Common myeloid progenitor, CD34-positive (primary cell): ENCODE data around the gene MSH3.
A peak's percentile ranks its signal among the peaks of the same experiment; 100 is the strongest.

Source experiments
- CTCF ChIA-PET: fragments of 350-600 bp; sonication (Branson Sonifier 250); formaldehyde crosslinking; loops from one replicate; lab custom pipeline; 2021; ENCODE audit warnings: antibody characterized with exemption; lab: Charles Lee
- POLR2A ChIA-PET: fragments of 350-600 bp; sonication (Branson Sonifier 250); formaldehyde crosslinking; loops from one replicate; lab custom pipeline; 2021; ENCODE audit warnings: antibody characterized with exemption; lab: Charles Lee
- DNase-seq, 3 donors: peaks; one replicate each; pipeline versions ENCODE4 v3.0.0 to v3.0.0-alpha.2; 2013
- H3K27ac ChIP-seq, 2 experiments: 1 replicate in 1 of 2; 2 replicates in 1 of 2; pipeline ENCODE4 v1.7.0; 2013; ENCODE audit warnings: inconsistent platforms in 2 of 2, low read length in 2 of 2, mild to moderate bottlenecking in 2 of 2, low read depth in 1 of 2, moderate library complexity in 1 of 2; ENCODE audit not compliant: severe bottlenecking in 2 of 2, insufficient read depth in 1 of 2, poor library complexity in 1 of 2
- H3K27me3 ChIP-seq, 5 experiments: replicated peaks in 2 of 5; 1 replicate in 3 of 5; 2 replicates in 2 of 5; pipeline versions ENCODE4 v1.6.1 to v1.7.0; 2013; ENCODE audit warnings: low read length in 4 of 5, mild to moderate bottlenecking in 2 of 5, moderate library complexity in 2 of 5, inconsistent platforms in 1 of 5; ENCODE audit not compliant: insufficient read depth in 5 of 5, control insufficient read depth in 4 of 5
- H3K36me3 ChIP-seq, 4 experiments: 1 replicate in 2 of 4; 2 replicates in 2 of 4; pipeline versions ENCODE4 v1.6.1 to v1.7.0; 2013; ENCODE audit warnings: low read length in 3 of 4, control low read depth in 1 of 4, mild to moderate bottlenecking in 1 of 4; ENCODE audit not compliant: control insufficient read depth in 4 of 4, insufficient read depth in 4 of 4
- H3K4me1 ChIP-seq, 4 experiments: 1 replicate in 3 of 4; 2 replicates in 1 of 4; pipeline versions ENCODE4 v1.6.1 to v1.7.1; 2013; ENCODE audit warnings: low read length in 3 of 4, mild to moderate bottlenecking in 3 of 4, control low read depth in 1 of 4, inconsistent platforms in 1 of 4, moderate library complexity in 1 of 4; ENCODE audit not compliant: control insufficient read depth in 4 of 4, insufficient read depth in 4 of 4; ENCODE audit errors: control extremely low read depth in 1 of 4
- H3K4me3 ChIP-seq, 7 experiments: 1 replicate in 4 of 7; 2 replicates in 3 of 7; pipeline versions ENCODE4 v1.5.1 to v1.7.0; 2013; ENCODE audit warnings: mild to moderate bottlenecking in 7 of 7, low read length in 6 of 7, moderate library complexity in 6 of 7, inconsistent platforms in 2 of 7, low read depth in 2 of 7, control low read depth in 1 of 7; ENCODE audit not compliant: insufficient read depth in 4 of 7, control insufficient read depth in 1 of 7; ENCODE audit errors: extremely low read depth in 1 of 7
- H3K9me3 ChIP-seq, 5 experiments: 1 replicate in 4 of 5; 2 replicates in 1 of 5; pipeline versions ENCODE4 v1.6.1 to v1.7.1; 2013; ENCODE audit warnings: low read length in 4 of 5, mild to moderate bottlenecking in 2 of 5, inconsistent platforms in 1 of 5, low read depth in 1 of 5, moderate library complexity in 1 of 5; ENCODE audit not compliant: control insufficient read depth in 4 of 5, insufficient read depth in 2 of 5; ENCODE audit errors: control extremely low read depth in 1 of 5
- WGBS: methylation state at CpG from one replicate; pipeline ENCODE4 v1.1.5; 2013; ENCODE audit not compliant: insufficient coverage; 5-methylcytosine and 5-hydroxymethylcytosine counted together

The MSH3 gene

DNA sequence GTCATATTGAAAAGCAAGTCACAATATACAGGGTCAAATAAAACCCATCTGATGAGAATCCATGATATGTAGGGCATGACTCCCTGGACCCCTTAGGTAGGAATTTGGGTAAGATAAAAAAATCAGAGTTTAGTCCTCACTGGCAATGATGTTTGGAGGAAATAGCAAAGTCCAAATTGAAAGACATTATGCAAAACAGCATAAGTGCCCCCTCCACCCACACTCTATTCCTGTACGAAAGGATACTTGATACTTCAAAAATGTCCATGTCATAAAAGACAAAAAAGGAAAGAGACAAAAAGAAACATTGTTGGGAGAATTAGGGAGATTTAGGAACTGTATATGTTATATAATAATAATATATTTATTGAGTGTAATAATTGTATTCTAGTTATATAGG is 209.7 kb downstream of the MSH3 start:
- ChIA-PET POLR2A (no interaction called here), CTCF (no interaction called here)
- WGBS: no CpG with 5 or more reads among the region's 1 CpG
- Histone ChIP-seq H3K9me3 (peaks cover 0 to 1% (median 0%) of the 10 kb centered on the region in 5 experiments), H3K4me3 (no peak overlapping the region), H3K27ac (no peak overlapping the region), H3K36me3 (peaks cover 2 to 15% (median 8%) of the 10 kb centered on the region in 4 experiments), H3K27me3 (no peaks in the 10 kb centered on the region), H3K4me1 (no peaks in the 10 kb centered on the region)
- DNase-seq: no peak

GRCh38 chr5:80864706-80865435 is 210.4 kb downstream of the MSH3 start:
- ChIA-PET CTCF (no interaction called here), POLR2A (no interaction called here)
- Histone ChIP-seq H3K36me3 (peaks cover 0 to 15% (median 8%) of the 10 kb centered on the region in 4 experiments), H3K9me3 (peaks cover 0 to 1% (median 0%) of the 10 kb centered on the region in 5 experiments), H3K4me1 (no peaks in the 10 kb centered on the region), H3K27ac (no peak overlapping the region), H3K27me3 (no peaks in the 10 kb centered on the region), H3K4me3 (no peak overlapping the region)
- WGBS: 80% methylated on average over 1 of the region's 3 CpGs
- DNase-seq: no peak

DNA sequence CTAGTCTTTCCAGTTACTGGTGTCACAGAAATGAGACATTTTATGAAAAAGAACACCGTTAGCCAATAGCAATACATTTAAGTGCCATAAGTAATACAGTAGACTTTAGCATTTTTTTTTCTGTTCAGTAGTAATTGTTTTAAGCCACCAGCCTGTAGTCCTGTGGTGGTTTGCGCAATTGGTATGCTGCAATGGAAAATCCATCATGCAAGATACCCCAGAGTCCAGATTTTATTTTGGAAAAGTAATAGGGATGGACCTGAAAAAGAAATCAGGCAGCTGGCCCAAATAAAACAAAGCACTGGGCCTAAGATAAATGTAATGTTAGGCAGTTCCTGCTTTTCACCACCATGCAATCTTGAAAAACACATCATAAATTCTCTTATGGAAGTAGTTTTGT is 211.1 kb downstream of the MSH3 start:
- peaks cover 0 to 15% (median 8%) of the 10 kb centered on the region in 4 experiments for H3K36me3 ChIP-seq
- no peak for DNase-seq
- WGBS: no CpG with 5 or more reads among the region's 2 CpGs
- no peaks in the 10 kb centered on the region for H3K9me3 ChIP-seq
- no peaks in the 10 kb centered on the region for H3K27me3 ChIP-seq
- H3K27ac ChIP-seq: no peak overlapping the region
- CTCF ChIA-PET: no interaction called here
- H3K4me1 ChIP-seq: no peaks in the 10 kb centered on the region
- POLR2A ChIA-PET: no interaction called here
- H3K4me3 ChIP-seq: no peak overlapping the region

DNA sequence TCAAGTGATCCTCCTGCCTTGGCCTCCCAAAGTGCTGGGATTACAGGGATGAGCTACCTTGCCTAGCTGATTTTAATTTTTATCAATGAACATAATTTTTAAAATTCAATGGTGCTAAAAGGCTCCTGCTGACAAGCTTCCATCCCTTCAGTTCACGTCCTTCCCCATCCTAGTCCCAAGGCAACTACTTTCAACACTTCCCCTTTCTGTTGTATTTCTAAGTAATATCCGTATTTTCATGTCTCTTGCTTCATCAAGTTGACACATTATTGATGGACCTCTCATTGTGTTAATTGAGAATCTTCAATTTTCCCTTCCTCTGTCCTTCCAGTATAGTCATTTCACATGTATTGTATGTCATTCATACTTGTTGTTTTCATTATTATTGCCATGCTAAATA is 211.9 kb downstream of the MSH3 start:
- H3K27me3 ChIP-seq: no peaks in the 10 kb centered on the region
- 100% methylated on average over 1 of the region's 2 CpGs for WGBS
- no peaks in the 10 kb centered on the region for H3K9me3 ChIP-seq
- no peak overlapping the region for H3K27ac ChIP-seq
- peaks cover 0 to 15% (median 8%) of the 10 kb centered on the region in 4 experiments for H3K36me3 ChIP-seq
- ChIA-PET POLR2A (no interaction called here), CTCF (no interaction called here)
- no peaks in the 10 kb centered on the region for H3K4me1 ChIP-seq
- DNase-seq: peak in 1 of 3 donors; percentile 1
- H3K4me3 ChIP-seq: no peak overlapping the region

- no peak overlapping the region for H3K4me3 ChIP-seq
- no peaks in the 10 kb centered on the region for H3K9me3 ChIP-seq
- ChIA-PET POLR2A (no interaction called here), CTCF (no interaction called here)
- H3K4me1 ChIP-seq: no peaks in the 10 kb centered on the region
- H3K27me3 ChIP-seq: no peaks in the 10 kb centered on the region
- DNase-seq: no peak
- H3K27ac ChIP-seq: no peak overlapping the region
- H3K36me3 ChIP-seq: peaks cover 0 to 18% (median 7%) of the 10 kb centered on the region in 4 experiments
Measured at GRCh38 chr5:80867233-80867632, 212.8 kb downstream of the MSH3 start.

DNA sequence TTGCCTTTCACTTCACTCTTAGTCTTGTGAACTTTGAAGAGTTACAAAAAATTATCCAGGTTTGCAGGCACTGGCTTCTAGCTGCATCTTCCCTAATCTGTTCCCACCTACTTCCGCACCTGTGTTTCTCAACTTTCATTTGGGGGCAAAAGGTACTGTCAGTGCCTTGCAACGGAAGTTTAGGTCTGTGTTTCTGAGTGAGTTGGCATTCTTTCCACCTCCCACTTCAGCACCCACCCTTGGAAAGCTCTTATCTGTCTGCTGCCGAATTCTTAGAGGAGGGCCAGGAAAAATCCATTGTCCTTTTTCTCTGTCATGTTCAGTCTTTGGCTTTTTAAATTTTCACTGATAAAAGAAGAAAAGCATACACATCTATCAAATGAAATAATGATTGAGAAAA is 216.0 kb downstream of the MSH3 start:
- POLR2A ChIA-PET: no interaction called here
- Histone ChIP-seq H3K4me3 (no peak overlapping the region), H3K27me3 (no peaks in the 10 kb centered on the region), H3K27ac (no peak overlapping the region), H3K36me3 (peaks cover 0 to 32% (median 17%) of the 10 kb centered on the region in 4 experiments), H3K4me1 (no peaks in the 10 kb centered on the region), H3K9me3 (no peaks in the 10 kb centered on the region)
- 100% methylated on average over 2 of the region's 3 CpGs for WGBS
- no peak for DNase-seq
- CTCF ChIA-PET: no interaction called here

GRCh38 chr5:80871541-80871961 is 217.1 kb downstream of the MSH3 start:
- CTCF ChIA-PET: no interaction called here
- Histone ChIP-seq H3K36me3 (peaks cover 0 to 31% (median 17%) of the 10 kb centered on the region in 4 experiments), H3K27ac (no peak overlapping the region), H3K27me3 (no peaks in the 10 kb centered on the region), H3K4me1 (no peaks in the 10 kb centered on the region), H3K9me3 (no peaks in the 10 kb centered on the region), H3K4me3 (no peak overlapping the region)
- POLR2A ChIA-PET: no interaction called here
- DNase-seq: no peak
- 100% methylated on average over 4 of the region's 4 CpGs for WGBS
